Measurements from ENCODE around the gene PCGF6.
"Not testable (repeated sequence)": the region's sequence is repeated elsewhere in the genome, so short reads cannot be mapped to it uniquely, and the experiment has no call there.

Gene PCGF6

DNA sequence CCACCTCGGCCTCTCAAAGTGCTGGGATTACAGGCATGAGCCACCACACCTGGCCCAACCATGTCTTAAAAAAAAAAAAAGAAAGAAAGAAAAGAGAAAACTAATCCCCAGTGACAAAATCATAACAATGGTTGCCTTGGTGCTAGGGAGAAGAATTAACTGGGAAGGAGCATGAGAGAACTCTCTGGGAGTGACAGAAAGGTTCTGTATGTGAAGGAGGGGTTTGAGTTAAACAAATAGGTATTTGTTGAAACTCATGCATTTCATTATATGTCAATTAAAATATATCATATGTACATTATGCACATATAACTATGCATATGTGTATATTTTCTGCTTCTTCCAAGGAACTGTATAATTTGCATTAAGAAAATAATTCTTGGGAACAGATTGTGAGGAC, 40.7 kb downstream of the PCGF6 start:
- DNase-seq, result no peak

DNA sequence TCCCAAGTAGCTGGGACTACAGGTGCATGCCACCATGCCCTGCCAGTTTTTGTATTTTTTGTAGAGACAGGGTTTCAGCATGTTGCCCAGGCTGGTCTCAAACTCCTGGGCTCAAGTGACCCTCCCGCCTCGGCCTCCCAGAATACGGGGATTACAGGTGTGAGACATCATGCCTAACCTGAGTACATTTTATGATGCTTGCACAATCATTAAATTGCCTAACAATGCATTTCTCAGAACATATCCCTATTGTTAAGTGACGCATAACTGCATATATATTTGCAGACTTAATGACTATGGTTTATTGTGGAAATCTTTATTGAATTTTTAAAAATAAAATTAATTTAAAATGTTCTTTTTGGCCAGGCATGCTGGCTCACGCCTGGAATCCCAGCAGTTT, 43.3 kb downstream of the PCGF6 start:
- no peak for DNase-seq

DNA sequence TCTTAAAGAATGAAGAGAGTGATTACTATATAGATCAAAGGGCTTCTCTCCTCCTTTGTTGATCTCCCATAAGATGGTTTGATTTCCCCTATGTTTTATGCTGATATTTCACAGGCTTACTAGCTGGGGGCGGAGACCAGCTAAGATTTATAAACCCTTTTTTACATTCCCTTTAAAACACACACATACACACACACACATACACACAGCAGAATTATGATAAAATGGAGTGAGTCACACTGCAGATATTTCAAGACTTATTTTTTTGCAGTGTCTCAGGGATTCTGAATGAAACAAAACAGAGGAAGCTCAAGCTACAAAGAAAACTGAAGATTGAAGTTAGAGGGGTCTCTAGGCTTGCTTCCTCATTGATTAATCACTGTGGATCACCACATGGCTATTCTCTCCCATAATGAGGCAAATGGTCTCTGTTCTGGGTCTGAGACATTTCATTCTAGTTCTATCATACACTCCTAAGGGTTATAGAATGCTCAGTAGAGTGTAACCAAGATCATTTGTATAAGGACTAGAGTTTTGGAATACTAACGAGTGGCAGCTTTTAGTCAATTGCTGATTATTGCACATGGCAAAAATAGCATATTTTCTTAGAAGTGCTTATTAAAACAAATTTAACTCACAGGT, 55.4 kb downstream of the PCGF6 start:
- DNase-seq, result no peak

DNA sequence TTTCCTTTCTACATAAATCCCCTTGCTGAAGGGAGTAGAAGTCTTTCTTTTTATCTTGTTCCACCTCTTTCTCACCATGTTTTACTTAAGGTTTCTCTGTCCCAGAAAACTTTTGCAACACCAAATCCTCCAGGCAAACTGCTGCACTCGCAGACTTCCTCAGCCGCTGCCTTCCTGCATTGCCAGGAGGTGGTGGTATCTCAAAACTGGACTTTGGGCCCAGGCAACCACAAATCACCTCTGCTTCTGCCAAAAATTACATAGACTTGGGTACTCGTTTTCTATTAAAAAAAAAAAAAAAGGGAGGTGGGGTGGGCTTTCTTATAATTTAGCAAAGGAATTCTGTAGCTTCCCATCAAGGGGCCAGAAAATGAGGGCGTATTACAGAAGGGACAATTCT, 59.4 kb downstream of the PCGF6 start:
- DNase-seq, result no peak

DNA sequence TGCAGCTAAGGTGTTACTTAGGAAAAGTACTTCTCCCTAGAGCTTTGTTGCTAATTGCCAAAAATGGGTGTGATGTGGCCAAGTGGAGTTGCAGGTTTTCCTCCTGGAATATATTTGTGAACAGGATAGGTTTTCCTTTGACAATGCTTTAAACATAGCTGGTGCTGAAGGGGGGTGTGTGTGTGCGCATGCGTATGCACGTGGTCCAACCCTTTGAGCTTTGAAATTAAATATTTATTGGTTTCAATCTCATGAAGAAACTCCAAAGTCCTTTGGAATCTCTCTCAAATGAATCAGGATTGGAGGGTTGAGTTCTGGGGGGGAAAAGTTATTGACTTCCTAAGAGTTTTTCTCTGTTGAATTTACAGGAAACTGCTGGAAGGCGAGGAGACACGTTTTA, 62.9 kb downstream of the PCGF6 start:
- no peak for DNase-seq

DNA sequence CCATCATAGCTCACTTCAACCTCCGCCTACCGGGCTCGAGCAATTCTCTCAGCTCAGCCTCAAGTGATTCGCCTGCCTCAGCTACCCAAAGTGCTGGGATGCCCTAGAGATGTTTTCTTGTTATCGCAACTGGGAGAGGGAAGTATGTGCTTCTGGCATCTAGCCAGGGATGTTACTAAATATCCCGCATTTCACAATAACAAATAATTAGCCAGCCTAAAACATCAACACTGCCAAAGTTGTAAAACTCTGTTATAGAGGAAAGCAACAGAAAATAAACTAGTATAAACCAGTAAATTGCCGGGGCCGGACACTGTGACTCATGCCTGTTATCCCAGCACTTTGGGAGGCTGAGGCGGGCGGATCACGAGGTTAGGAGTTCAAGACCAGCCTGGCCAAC, 66.8 kb downstream of the PCGF6 start:
- no peak for DNase-seq

DNA sequence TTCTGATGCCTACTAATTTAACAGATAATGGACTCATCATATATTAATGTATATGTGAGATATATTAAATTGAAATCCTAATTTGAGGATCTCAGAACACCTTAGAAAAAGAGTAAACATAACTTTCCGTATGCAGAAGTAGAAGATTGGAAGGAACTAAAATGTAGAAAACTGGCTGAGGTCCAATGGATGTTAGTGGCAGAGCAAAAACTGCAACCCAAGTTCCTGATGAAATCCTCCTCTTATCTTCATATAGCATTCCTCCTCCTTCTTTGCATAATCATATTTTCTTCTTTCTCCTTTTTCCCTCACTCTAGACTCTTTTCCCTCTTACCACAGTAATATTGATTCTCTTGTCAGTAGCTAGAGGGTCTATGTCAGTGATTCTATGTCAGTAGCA, 68.0 kb downstream of the PCGF6 start:
- no peak for DNase-seq

DNA sequence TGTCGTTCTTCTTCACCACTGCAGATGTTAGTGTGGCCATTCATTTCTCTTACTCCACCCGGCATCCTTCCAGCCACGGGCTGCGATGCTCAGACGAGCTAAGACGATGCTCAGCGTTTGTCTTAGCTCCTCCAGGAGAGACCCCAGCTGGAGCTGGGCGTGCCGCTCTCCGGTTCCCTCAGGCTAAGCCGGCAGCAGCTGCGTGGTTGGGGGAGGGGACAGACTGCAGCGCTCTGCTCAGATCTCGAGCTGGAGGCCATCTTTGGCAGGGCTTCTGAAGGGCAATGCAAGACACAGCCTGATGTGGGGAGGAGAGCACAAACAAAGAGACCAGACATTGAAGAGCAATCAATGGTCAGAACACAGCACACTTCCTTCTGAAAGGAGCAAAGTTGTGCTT, 69.2 kb downstream of the PCGF6 start:
- DNase-seq, result peak; percentile 91

DNA sequence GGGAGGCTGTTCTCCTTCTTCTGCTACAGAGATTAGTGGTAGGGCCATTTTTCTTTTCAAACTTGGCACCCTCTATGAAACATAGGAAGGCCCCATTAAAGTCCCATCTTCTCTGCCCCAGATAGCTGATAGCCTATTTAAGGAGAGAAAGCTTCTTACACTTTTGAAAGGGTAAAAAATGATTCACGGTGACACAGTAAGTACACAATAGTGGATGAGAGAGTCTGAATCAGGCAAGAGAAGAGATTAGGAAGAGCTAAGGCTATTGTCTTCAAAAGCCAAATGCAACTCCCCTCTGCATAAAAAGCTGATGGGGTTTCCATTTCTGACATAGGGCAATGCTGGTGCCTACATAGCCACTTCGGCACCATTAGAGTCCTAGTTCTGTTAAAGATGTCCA, 70.4 kb downstream of the PCGF6 start:
- peak; percentile 33 for DNase-seq

DNA sequence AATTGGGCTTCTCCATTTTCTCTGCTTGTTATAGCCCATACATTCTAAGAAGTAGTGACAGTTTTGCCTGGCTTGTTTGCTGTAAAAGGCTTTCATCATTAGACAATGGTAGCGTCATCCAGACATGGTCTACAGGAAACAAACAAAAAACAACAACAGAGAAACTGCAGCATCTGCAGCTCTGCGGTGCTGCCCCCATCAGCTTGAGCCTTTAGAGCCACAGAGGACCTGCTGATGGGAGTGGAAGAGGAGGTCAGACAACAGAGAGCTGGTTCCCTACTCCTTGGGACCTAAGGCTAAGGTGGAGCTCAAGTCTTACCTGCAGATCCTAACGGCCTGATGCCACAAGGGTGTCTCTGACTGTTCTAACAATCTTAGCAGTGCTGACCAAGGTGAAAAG, 70.9 kb downstream of the PCGF6 start:
- peak; percentile 22 for DNase-seq

DNA sequence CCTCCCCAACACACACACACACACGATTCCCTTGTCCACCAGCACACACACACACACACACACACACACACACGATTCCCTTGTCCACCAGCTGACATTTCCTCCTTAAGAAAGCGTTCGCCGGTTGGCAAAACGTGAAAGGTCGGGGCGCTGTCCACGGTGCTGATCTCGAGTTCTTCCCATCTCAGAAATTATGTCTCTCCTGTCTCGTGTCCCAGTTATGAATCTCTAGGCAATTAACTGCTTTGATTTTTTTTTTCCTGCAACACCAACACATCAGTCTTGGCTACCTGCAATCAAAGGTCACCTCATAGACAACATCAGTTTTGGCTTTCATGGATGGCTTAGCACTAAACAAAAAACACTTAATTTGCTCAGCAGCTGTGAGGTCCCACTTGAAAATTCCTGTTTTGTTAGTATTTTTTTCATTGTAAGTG, 72.1 kb downstream of the PCGF6 start:
- DNase-seq, result peak; percentile 48

DNA sequence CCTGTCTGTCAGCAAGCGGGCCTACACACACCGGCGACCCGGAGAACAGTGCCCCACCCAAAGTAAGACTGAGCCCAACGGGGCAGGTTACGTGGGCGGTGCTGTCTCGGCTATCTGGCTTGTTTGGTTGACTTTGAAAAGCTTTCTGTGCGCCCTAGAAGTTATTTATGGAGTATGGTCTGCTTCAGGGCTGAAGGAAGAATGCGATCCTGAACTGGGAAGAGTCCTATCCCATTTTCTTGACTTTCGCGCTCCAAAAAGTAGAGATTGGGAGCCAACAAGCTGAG, 72.5 kb downstream of the PCGF6 start:
- no peak for DNase-seq

DNA sequence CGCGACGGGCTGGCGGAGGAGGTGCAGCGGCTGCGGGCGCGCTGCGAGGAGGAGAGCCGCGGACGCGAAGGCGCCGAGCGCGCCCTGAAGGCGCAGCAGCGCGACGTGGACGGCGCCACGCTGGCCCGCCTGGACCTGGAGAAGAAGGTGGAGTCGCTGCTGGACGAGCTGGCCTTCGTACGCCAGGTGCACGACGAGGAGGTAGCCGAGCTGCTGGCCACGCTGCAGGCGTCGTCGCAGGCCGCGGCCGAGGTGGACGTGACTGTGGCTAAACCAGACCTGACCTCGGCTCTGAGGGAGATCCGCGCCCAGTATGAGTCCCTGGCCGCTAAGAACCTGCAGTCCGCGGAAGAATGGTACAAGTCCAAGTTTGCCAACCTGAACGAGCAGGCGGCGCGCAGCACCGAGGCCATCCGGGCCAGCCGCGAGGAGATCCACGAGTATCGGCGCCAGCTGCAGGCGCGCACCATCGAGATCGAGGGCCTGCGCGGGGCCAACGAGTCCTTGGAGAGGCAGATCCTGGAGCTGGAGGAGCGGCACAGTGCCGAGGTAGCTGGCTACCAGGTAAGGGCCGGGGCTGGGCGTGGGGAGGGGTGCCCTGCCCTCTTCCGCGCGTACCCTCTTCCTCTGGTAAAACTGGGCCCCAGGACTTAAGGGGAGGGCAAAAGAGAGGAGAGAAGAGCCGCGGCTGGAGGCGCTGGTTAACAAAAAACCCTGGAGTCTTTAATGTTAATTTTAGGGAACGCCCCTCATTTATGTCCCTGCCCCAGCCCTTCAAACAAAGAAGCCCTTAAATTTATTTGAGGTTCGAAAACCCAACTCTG, 73.0 kb downstream of the PCGF6 start:
- DNase-seq, result peak; percentile 44

DNA sequence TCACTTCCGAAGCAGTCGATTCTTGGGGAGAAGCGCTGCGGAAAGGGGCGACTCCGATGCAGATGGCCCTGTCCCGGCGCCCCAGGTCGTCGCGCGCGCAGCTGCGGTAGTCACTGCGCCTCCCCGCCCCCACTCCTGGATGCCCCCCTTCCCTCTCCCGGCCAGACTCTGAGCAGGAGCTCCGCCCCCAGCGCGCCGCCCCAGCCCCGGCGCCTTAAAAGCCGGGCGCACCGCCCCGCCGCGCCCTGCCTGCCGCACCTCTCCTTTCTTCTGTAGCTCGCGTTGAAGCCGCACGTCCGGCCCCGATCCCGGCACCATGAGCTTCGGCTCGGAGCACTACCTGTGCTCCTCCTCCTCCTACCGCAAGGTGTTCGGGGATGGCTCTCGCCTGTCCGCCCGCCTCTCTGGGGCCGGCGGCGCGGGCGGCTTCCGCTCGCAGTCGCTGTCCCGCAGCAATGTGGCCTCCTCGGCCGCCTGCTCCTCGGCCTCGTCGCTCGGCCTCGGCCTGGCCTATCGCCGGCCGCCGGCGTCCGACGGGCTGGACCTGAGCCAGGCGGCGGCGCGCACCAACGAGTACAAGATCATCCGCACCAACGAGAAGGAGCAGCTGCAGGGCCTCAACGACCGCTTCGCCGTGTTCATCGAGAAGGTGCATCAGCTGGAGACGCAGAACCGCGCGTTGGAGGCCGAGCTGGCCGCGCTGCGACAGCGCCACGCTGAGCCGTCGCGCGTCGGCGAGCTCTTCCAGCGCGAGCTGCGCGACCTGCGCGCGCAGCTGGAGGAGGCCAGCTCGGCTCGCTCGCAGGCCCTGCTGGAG, 73.8 kb downstream of the PCGF6 start, which contains the start of gene INA:
Gene INA, plus strand, starts transcription at position 243 of the 817 bp plus-strand sequence. Its CDS starts 74 bp downstream, at position 317.
- DNase-seq, result peak; percentile 87

DNA sequence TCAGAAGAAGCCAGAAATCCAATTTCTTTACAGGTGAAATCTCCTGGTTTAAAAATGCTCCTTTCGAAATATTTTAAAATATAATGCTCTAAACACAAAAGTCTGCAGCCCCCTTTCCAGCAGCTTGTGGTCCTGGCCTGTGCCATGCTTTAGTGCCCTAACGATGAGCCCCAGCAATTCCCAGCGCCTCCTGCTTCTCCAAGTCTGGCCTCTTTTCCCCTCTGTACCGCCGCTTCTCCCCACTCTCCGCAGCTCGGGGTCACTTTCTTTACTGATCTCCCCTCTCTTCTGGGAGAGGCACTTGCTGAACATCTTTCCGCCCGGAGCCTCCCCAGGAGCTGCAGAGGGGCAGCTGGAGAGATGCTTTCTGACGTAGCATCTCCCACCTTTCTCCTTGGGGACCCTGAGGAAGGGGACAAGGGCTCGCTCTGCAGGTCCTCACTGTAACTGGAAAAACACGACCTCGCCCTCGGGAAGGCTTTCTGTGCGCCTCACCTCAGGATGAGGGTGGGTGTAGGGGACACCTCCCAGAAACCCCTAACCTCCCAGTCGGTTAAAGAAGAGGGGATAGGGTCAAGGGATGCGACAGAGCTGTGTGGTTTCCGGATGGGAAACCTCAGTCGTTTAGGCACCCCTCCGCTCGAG, 74.6 kb downstream of the PCGF6 start:
- no peak for DNase-seq

DNA sequence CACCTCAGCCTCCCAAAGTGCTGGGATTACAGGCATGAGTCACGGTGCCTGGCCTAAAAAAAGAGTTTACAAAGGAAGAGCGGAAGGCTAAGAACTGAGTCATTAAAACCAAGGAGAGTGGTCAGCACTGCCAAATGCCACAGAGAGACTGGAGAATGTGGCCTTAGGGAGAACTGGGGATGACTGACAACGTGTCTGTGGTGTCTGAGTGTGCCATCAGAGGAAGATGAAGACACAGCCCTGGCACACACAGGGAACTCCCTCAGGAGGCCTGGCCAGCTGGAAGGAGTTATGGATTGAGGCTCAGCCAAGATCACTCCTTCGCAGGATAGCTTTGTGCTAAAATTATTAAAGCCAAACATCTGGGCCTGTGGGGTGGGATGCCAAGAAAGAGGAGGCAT, 77.9 kb downstream of the PCGF6 start:
- no peak for DNase-seq

DNA sequence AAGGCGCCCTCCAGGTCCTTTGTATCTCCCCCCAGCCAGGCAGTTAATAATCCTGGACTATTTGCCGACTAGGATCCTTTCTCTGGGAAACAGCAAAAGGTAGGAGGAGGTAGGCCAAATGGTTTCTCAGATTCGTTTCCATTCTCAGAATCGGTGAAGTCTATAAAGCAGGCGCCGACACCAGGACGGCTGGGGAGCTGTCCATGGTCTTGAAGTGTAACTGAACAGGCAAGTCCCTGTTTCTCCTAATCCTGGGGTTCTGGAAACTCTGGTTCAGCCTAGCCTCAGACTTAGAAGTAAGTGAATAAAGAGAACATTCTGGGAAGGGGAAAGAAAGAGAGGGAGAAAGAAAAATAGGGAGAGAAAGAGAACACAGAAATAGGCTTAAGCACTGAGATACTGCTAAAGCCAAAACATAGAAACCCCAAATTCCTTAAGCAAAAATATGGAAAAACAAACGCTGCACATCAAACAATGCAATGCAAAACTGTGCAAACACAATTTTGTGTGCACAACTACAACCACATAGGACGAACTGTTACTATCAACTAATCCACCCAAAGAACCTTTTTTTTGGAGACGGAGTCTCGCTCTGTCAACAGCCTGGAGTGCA, 85.1 kb downstream of the PCGF6 start:
- no peak for DNase-seq

DNA sequence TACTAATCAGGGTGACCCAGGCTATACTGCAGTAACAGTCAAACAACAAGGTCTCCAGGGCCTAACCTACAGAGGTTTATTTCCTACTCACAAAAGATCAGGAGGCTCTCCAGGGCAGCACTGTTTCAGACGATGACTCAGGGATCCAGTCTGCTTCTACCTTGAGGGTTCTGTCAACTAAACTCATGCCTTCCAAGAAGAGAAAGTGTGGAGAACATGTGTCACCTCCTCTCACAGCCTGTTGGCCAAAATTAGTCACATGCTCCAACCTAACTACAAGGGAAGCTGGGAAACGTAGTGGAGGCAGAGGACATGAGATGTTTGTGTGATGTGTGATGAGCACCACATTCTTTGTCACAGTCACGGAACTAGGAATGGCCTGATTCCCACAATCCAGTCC, 88.7 kb downstream of the PCGF6 start:
- DNase-seq, result no peak

DNA sequence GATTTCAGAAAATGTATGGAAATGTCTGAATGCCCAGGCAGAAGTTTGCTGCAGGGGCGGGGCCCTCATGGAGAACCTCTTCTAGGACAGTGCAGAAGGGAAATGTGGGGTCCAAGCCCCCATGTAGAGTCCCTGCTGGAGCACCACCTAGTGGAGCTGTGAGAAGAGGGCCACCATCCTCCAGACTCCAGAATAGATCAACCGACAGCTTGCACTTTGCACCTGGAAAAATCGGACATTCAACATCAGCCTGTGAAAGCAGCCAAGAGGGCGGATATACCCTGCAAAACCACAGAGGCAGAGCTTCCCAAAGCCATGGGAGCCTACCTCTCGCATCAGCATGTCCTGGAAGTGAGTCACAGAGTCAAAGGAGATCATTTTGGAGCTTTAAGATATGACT, 91.0 kb downstream of the PCGF6 start:
- DNase-seq, result no peak

DNA sequence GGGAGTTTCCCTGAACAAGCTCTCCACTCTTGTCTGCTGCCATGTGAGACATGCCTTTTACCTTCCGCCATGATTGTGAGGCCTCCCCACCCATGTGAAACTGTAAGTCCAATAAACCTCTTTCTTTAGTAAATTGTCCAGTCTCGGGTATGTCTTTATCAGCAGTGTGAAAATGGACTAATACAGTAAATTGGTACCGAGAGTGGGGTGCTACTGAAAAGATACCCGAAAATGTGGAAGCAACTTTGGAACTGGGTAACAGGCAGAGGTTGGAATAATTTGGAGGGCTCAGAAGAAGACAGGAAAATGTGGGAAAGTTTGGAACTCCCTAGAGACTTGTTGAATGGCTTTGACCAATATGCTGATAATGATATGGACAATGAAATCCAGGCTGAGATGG, 92.0 kb downstream of the PCGF6 start:
- DNase-seq, result not testable (repeated sequence)

DNA sequence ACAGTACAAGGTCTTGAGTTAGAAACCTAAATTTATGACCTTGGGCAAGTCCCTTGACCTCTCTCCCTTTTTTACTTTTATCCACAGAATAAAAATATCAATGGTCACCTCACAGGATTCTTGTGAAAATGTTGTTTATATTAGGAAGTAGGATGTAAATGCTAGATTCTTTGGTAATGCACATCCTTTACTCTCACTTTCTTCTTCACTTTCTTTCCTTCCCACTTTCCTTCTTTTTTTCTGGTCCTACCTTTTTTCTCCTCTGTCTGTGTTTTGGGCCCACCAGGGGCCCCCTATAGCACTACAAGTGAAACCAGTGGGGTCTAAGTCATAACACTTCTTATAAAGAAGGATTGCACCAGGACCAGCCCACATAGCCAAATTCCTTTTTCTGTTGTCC, 93.1 kb downstream of the PCGF6 start:
- no peak for DNase-seq

DNA sequence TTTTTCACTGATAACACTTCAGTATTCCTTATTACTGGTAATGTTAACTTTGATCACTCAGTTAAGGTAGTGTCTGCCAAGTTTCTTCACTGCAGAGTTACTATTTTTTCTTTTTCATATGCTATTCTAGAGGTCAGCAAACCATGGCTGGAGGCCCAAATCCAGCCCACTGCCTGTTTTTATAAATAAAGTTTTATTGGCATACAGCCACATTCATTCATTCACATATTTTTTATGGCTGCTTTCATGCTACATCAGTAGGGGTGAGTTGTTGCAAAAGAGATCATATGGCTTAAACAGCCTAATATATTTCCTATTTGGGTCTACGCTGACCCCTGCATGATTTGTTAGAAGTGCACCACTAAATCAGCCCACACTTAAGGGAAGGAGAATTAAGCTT, 94.3 kb downstream of the PCGF6 start:
- no peak for DNase-seq

All from NCI-H69 (cell line).